ENCODE results near the gene TTLL8. TPM values are rescaled to one million over a fixed set of nuclear protein-coding genes. Genes with fewer than 3 reads are reported as not detected.

TTLL8 gene
- total RNA-seq, 1 experiment from 2014 or later = not detected

GRCh38 chr22:49999946-50000586 lies 58.0 kb downstream of the TTLL8 start:
- no peak overlapping the region for H2AFZ ChIP-seq (ENCODE audit: low read depth, low read length, poor library complexity, severe bottlenecking)

More at GRCh38 chr22:49999946-50000586, 58.0 kb downstream of the TTLL8 start:
- Histone ChIP-seq H3K4me3 (replicated peaks in 1 of 2; ENCODE audit: low read depth in 1 of 2, low read length in 2 of 2) (no peak overlapping the region), H3K9ac (ENCODE audit: low read length) (no peak overlapping the region), H3K4me1 (ENCODE audit: control insufficient read depth in 1 of 2, insufficient read depth in 2 of 2, low read length in 2 of 2) (peaks cover 0 to 7% of the 10 kb centered on the region in 2 experiments; a peak in 1 of 4 replicates), H3K27ac (ENCODE audit: low read depth, low read length) (no peak overlapping the region), H3K9me2 (ENCODE audit: insufficient read depth) (no peaks in the 10 kb centered on the region), H4K20me1 (ENCODE audit: insufficient read depth) (no peaks in the 10 kb centered on the region), H3K9me3 (ENCODE audit: control insufficient read depth in 1 of 2, insufficient read depth in 1 of 2, low read depth in 1 of 2, low read length in 2 of 2) (no peaks in the 10 kb centered on the region), H3K79me2 (ENCODE audit: insufficient read depth, low read length) (no peaks in the 10 kb centered on the region), H3K27me3 (ENCODE audit: insufficient read depth, low read length) (no peaks in the 10 kb centered on the region), H3K36me3 (ENCODE audit: control insufficient read depth in 1 of 2, insufficient read depth in 2 of 2, low read length in 2 of 2) (no peaks in the 10 kb centered on the region), H3K4me2 (ENCODE audit: low read length) (no peak overlapping the region)
- intact Hi-C loops (cut with micrococcal nuclease) = no loop called here
- no peak for DNase-seq (ENCODE audit: low read depth, low spot score)
- ChIA-PET RAD21 (ENCODE audit: low non-redundant PET in 1 of 2, low total read pairs in 2 of 2, uncharacterized antibody in 2 of 2, unreplicated experiment in 2 of 2) (no interaction called here), CTCF (no interaction called here), POLR2A (no interaction called here)
- ATAC-seq = no peak
- BruUV-seq (replicated peaks) = no TSS peak
- no peak for TF ChIP-seq MAX (IDR thresholded peaks at IDR 0.05)
- no peak for TF ChIP-seq REST (IDR thresholded peaks at IDR 0.05; ENCODE audit: low read depth)
- no peak for TF ChIP-seq ZBTB33 (IDR thresholded peaks at IDR 0.05; ENCODE audit: extremely low read depth, insufficient replicate concordance, low read length)
- no peak for TF ChIP-seq ZFX (IDR thresholded peaks at IDR 0.05)
- TF ChIP-seq CEBPB (IDR thresholded peaks at IDR 0.05; ENCODE audit: low read depth) = no peak
- no peak for TF ChIP-seq FOSL1 (IDR thresholded peaks at IDR 0.05; ENCODE audit: low read depth)
- TF ChIP-seq ELF1 (IDR thresholded peaks at IDR 0.05; ENCODE audit: borderline replicate concordance, low read depth) = no peak
- no peak for TF ChIP-seq EZH2phosphoT487 (IDR thresholded peaks at IDR 0.05; ENCODE audit: borderline replicate concordance)

All from HCT116 (cell line).